GM23338 (cell line): ENCODE measurements around the gene BEX2. TPM values are rescaled to one million over a fixed set of nuclear protein-coding genes. Genes with fewer than 3 reads are reported as not detected.

Experiments
- ATAC-seq: fragments of 200-7000 bp; cut with Tn5 transposase; 3 replicates; pipeline ENCODE4 v1.9.1; 2020
- DNase-seq: peaks from one replicate; pipeline ENCODE4 v3.0.0-alpha.2; 2015; ENCODE audit warnings: low spot score
- H2AFZ ChIP-seq: fragments of 200-600 bp; sonication (generic); 2 replicates; pipeline ENCODE4 v1.8.0; 2016; ENCODE audit warnings: antibody characterized with exemption, mild to moderate bottlenecking, moderate library complexity
- H3F3A ChIP-seq: fragments of 200-600 bp; sonication (generic); replicated peaks from 2 replicates; pipeline ENCODE4 v1.8.0; 2017; ENCODE audit warnings: antibody characterized with exemption, mixed run types, low read depth
- H3K27ac ChIP-seq: fragments of 200-600 bp; sonication (generic); 2 replicates; pipeline ENCODE4 v1.6.1; 2016; ENCODE audit warnings: low read depth
- H3K27me3 ChIP-seq: fragments of 200-600 bp; sonication (generic); 2 replicates; pipeline ENCODE4 v1.8.0; 2016; ENCODE audit warnings: mild to moderate bottlenecking, mixed run types, moderate library complexity; ENCODE audit not compliant: insufficient read depth
- H3K36me3 ChIP-seq: fragments of 200-600 bp; sonication (generic); 2 replicates; pipeline ENCODE4 v1.8.0; 2016; ENCODE audit warnings: mild to moderate bottlenecking; ENCODE audit not compliant: insufficient read depth
- H3K4me1 ChIP-seq: fragments of 200-600 bp; sonication (generic); 2 replicates; pipeline ENCODE4 v1.8.0; 2016; ENCODE audit warnings: mild to moderate bottlenecking, moderate library complexity; ENCODE audit not compliant: insufficient read depth
- H3K4me2 ChIP-seq: fragments of 200-600 bp; sonication (generic); 2 replicates; pipeline ENCODE4 v1.7.1; 2017; ENCODE audit warnings: mixed run types
- H3K4me3 ChIP-seq: fragments of 200-600 bp; sonication (generic); 2 replicates; pipeline ENCODE4 v1.6.1; 2016; ENCODE audit warnings: mixed run types
- H3K79me2 ChIP-seq: fragments of 200-600 bp; sonication (generic); replicated peaks from 2 replicates; pipeline ENCODE4 v1.8.0; 2017; ENCODE audit warnings: mild to moderate bottlenecking; ENCODE audit not compliant: insufficient read depth
- H3K9me2 ChIP-seq: fragments of 200-600 bp; sonication (generic); 2 replicates; pipeline ENCODE4 v1.8.0; 2017; ENCODE audit not compliant: insufficient read depth
- H4K20me1 ChIP-seq: fragments of 200-600 bp; sonication (generic); replicated peaks from 2 replicates; pipeline ENCODE4 v1.8.0; 2017; ENCODE audit warnings: mild to moderate bottlenecking; ENCODE audit not compliant: insufficient read depth
- H3K27ac Mint-ChIP-seq: 2 replicates; pipeline ENCODE4 v1.8.0; 2020; ENCODE audit warnings: inconsistent platforms, mild to moderate bottlenecking, moderate library complexity, mixed read lengths
- H3K27me3 Mint-ChIP-seq: 3 replicates; pipeline ENCODE4 v1.8.0; 2022; ENCODE audit warnings: low read depth, mild to moderate bottlenecking, moderate library complexity, mixed read lengths, inconsistent platforms; ENCODE audit not compliant: insufficient read depth, poor library complexity
- H3K36me3 Mint-ChIP-seq: 3 replicates; pipeline ENCODE4 v1.8.0; 2021; ENCODE audit warnings: low read depth, mild to moderate bottlenecking, inconsistent platforms, moderate library complexity, mixed read lengths
- H3K4me1 Mint-ChIP-seq: 3 replicates; pipeline ENCODE4 v1.8.0; 2020; ENCODE audit warnings: mild to moderate bottlenecking, inconsistent platforms, mixed read lengths
- H3K4me3 Mint-ChIP-seq: 3 replicates; pipeline ENCODE4 v1.8.0; 2021; ENCODE audit warnings: moderate library complexity, mild to moderate bottlenecking, inconsistent platforms, mixed read lengths
- H3K9me3 Mint-ChIP-seq: 3 replicates; pipeline ENCODE4 v1.8.0; 2020; ENCODE audit warnings: moderate library complexity, mild to moderate bottlenecking, inconsistent platforms, mixed read lengths
- CREB1 ChIP-seq: fragments of 250-450 bp; sonication (Bioruptor Pico); IDR thresholded peaks from 2 replicates; pipeline ENCODE4 v1.5.0; 2020; ENCODE audit warnings: low read depth, mild to moderate bottlenecking, moderate library complexity
- CTCF ChIP-seq, 2 experiments: fragments of 200-600 bp in 1 of 2; sonication (generic) in 1 of 2; conservative IDR thresholded peaks; 2 replicates each; pipeline versions ENCODE4 v1.5.1 to v1.6.1; 2016 to 2017; ENCODE audit warnings: antibody characterized with exemption in 2 of 2, low read depth in 2 of 2, mild to moderate bottlenecking in 2 of 2, moderate library complexity in 1 of 2
- ETS1 ChIP-seq: IDR thresholded peaks from 2 replicates; pipeline ENCODE4 v1.6.1; 2016; ENCODE audit warnings: antibody characterized with exemption
- EZH2 ChIP-seq: fragments of 200-600 bp; sonication (generic); IDR thresholded peaks from one replicate; pipeline ENCODE4 v1.8.0; 2017; ENCODE audit warnings: antibody characterized with exemption, mild to moderate bottlenecking, low read depth; ENCODE audit not compliant: unreplicated experiment
- EZH2phosphoT487 ChIP-seq: fragments of 200-600 bp; sonication (generic); IDR thresholded peaks from one replicate; pipeline ENCODE4 v1.8.1; 2018; ENCODE audit warnings: antibody characterized with exemption; ENCODE audit not compliant: unreplicated experiment
- JUNB ChIP-seq: IDR thresholded peaks from one replicate; pipeline ENCODE4 v1.6.1; 2016; ENCODE audit warnings: antibody characterized with exemption; ENCODE audit not compliant: unreplicated experiment
- NANOG ChIP-seq: IDR thresholded peaks from 2 replicates; pipeline ENCODE4 v1.6.1; 2016; ENCODE audit warnings: antibody characterized with exemption, borderline replicate concordance
- POLR2AphosphoS5 ChIP-seq: IDR thresholded peaks from 2 replicates; pipeline ENCODE4 v1.6.1; 2016; ENCODE audit warnings: antibody characterized with exemption, low read depth
- REST ChIP-seq: IDR thresholded peaks from one replicate; pipeline ENCODE4 v1.6.1; 2018; ENCODE audit warnings: antibody characterized with exemption; ENCODE audit not compliant: unreplicated experiment
- STAT1 ChIP-seq: IDR thresholded peaks from one replicate; pipeline ENCODE4 v1.6.1; 2016; ENCODE audit warnings: antibody characterized with exemption; ENCODE audit not compliant: unreplicated experiment
- ZNF114 ChIP-seq: fragments of 250-450 bp; sonication (Bioruptor Pico); IDR thresholded peaks from 2 replicates; pipeline ENCODE4 v1.5.0; 2020; ENCODE audit warnings: mild to moderate bottlenecking, moderate library complexity
- ZNF331 ChIP-seq: fragments of 250-450 bp; sonication (Bioruptor Pico); IDR thresholded peaks from 2 replicates; pipeline ENCODE4 v1.5.0; 2020; ENCODE audit warnings: low read depth, mild to moderate bottlenecking, moderate library complexity
- ZNF462 ChIP-seq: fragments of 250-450 bp; sonication (Bioruptor Pico); IDR thresholded peaks from 2 replicates; pipeline ENCODE4 v1.5.0; 2020; ENCODE audit warnings: mild to moderate bottlenecking, moderate library complexity
- polyA plus RNA-seq: library from polyadenylated mRNA; unstranded; fragments of >200 nt; fragmentation: Nextera tagmentation; extraction: Ambion mirVana; gene quantifications from 2 replicates; pipeline ENCODE4 v1.2.1, GENCODE V29; 2016
- total RNA-seq: library from RNA; depleted of rRNA; stranded (reverse); fragments of >200 nt; shearing (Covaris generic); gene quantifications from 2 replicates; pipeline ENCODE4 v1.2.3, GENCODE V29; 2014

The BEX2 gene
- total and polyA plus RNA-seq, 2 experiments from 2014 or later = 37.5 to 87.9 TPM

GRCh38 chrX:103293118-103293517 is 17.7 kb downstream of the BEX2 start:
- H3K9me2 ChIP-seq = no peaks in the 10 kb centered on the region
- no peaks in the 10 kb centered on the region for H3K9me3 Mint-ChIP-seq

More at GRCh38 chrX:103293118-103293517, 17.7 kb downstream of the BEX2 start:
- no peak overlapping the region for H3K4me3 ChIP-seq
- TF ChIP-seq REST (no peak), ZNF114 (CRISPR knock-in tag) (no peak), ZNF462 (CRISPR knock-in tag) (no peak), EZH2 (no peak), EZH2phosphoT487 (no peak), CTCF (conservative IDR thresholded peaks at IDR 0.05; ENCODE audit: low read depth in 2 of 2) (no peak), STAT1 (no peak), NANOG (no peak), POLR2AphosphoS5 (no peak), CREB1 (CRISPR knock-in tag) (no peak), ZNF331 (CRISPR knock-in tag) (no peak), JUNB (no peak), ETS1 (no peak)
- H3K4me1 ChIP-seq = peaks cover 21% of the 10 kb centered on the region
- DNase-seq = no peak
- no peaks in the 10 kb centered on the region for H4K20me1 ChIP-seq
- no peak overlapping the region for H3K4me3 Mint-ChIP-seq
- no peak overlapping the region for H3K27ac ChIP-seq
- ATAC-seq = no peak
- no peak overlapping the region for H3K27ac Mint-ChIP-seq
- no peaks in the 10 kb centered on the region for H3K79me2 ChIP-seq
- no peaks in the 10 kb centered on the region for H3K36me3 Mint-ChIP-seq
- no peaks in the 10 kb centered on the region for H3K36me3 ChIP-seq
- peaks cover 18% of the 10 kb centered on the region for H3K4me1 Mint-ChIP-seq
- H3F3A ChIP-seq = no peaks in the 10 kb centered on the region
- peaks cover 13% of the 10 kb centered on the region for H3K27me3 Mint-ChIP-seq
- H3K4me2 ChIP-seq = no peak overlapping the region
- H2AFZ ChIP-seq = no peak overlapping the region
- peaks cover 32% of the 10 kb centered on the region for H3K27me3 ChIP-seq
